ENCODE data around the gene ACIN1. TPM values are rescaled to one million over a fixed set of nuclear protein-coding genes. Genes with fewer than 3 reads are reported as not detected.

The ACIN1 gene
- total and polyA plus RNA-seq, 9 of the 15 experiments (the other 6 are each of a cell fraction or from before 2014, with no cell fraction given) = 5.0 to 196 (median 129) TPM

- TF ChIP-seq ATF3 (IDR thresholded peaks at IDR 0.05) = peak; percentile 36; the same call in 1 of the 2 replicates
- TF ChIP-seq ATF3 (CRISPR knock-in tag; conservative IDR thresholded peaks at IDR 0.05) = no peak
- no peak for TF ChIP-seq FIP1L1 (IDR thresholded peaks at IDR 0.05; ENCODE audit: low read depth, low read length, poor library complexity, severe bottlenecking)
- no peak for TF ChIP-seq USF2 (CRISPR knock-in tag; IDR thresholded peaks at IDR 0.05)
- no peak for TF ChIP-seq PATZ1 (CRISPR knock-in tag; IDR thresholded peaks at IDR 0.05; ENCODE audit: borderline replicate concordance)
- TF ChIP-seq ZNF699 (CRISPR knock-in tag; IDR thresholded peaks at IDR 0.05; ENCODE audit: insufficient replicate concordance) = no peak
- peak; percentile 83 for TF ChIP-seq ZNF263 (CRISPR knock-in tag; IDR thresholded peaks at IDR 0.05; ENCODE audit: borderline replicate concordance)
- TF ChIP-seq CBX3 (IDR thresholded peaks at IDR 0.05; ENCODE audit: borderline replicate concordance in 1 of 2, low read length in 2 of 2) = no peak
These were observed 49.2 kb downstream of the ACIN1 start (continued) for GRCh38 chr14:23045419-23046357.

Measured in K562 (cell line).